HG02763 (cell line): ENCODE data around the gene TBX1.

Experiments used
- ATAC-seq: cut with Tn5 transposase; IDR thresholded peaks from one replicate; pipeline ENCODE4 v1.9.1; 2021; ENCODE audit warnings: mild to moderate bottlenecking, moderate library complexity; ENCODE audit not compliant: unreplicated experiment

TBX1 gene

DNA sequence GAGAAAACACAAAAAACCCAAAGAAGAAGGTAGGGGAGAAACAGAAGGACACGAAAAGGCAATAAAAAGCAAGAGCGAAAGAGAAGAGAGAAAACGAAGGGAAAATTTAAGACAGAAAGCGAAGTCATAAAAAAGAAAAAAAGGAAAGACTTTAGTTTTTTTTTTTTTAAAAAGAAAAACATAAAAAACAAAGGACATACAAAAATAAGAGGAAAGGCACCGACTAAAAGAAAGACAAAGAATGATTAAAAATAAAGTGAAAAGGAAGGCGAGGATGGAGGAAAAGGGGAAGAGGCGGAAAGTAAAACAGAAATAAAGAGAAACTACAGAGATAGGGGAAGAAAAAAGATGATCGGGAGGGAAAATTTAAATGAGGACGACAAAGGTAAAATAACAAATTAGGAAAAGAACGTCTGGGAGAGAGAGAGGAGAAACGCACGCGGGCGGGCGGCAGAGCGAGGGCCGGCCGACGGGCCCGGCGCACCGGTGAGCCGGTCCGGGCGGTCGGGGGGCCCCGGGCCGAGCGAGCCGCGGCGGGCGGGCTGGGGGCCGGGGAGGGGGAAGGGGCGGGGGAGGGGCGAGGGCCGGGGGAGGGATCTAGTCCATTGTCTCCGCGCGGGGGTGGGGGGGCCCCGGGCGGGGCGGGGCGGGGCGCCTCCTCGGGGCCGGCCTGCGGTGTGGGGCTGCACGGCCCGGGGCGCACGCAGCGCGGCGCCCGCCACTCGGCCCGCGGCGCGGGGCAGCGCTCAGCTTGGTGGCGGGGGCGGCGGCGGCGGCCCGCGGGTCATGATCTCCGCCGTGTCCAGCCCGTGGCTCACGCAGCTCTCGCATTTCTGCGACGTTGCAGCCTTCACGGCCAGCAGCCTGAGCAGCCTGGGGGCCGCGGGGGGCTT is at the start of gene TBX1:
TSS of gene TBX1 (plus strand) at position 721 of the 893 bp plus-strand sequence. CDS start at position 787, 66 bp downstream.
- ATAC-seq: no peak

DNA sequence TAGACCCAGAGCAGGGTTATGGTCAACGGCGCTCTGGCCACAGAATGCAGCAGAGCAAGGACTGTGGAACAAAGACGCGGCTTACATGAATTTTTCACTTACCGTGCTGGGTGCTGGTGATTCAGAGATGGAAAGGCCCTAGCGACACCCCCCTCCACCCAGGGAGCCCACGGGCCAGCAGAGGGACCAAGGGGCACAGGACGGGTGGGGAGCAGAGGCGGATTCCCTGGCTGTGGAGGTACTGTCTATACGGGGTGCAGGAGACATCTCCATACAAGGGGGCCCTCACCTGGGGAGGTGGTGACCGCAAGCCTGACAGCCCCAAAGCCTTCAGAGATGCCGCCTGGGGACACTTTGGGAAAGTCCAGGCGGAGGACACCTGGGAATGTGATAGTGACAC is 47.3 kb upstream of the TBX1 start:
- ATAC-seq: no peak

DNA sequence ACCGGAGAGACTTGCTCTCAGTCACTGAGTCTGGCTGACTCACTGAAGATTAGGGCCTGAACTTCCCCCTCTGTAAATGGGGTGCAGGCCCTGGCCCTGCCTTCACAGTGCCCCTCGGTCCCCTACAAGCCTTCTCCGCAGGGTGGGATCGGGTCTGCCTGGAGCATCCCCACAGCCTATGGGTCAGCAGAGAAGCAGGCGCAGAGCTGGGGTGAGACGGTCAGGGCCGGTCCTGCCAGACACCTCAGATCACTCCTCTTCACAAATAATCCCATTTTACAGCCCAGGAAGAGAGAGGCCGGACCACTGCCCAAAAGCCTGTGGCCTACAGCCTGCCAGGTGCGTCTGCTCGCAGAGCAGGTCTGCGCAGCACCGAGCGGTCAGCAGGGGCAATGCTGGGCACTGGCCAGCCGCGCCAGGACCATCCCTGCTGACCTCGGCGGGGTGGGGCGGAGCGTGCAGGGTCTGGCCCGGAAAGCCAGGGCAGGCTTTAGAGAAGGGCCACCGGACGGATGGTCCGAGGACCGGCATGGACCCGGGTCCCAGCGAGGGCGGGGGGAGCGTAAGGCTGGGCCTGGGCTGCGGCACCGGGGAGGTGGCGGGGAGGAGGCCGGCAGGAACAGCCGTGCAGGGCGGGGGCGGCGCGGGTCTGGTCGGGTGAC is 46.8 kb upstream of the TBX1 start:
- no peak for ATAC-seq

- ATAC-seq: no peak
Observed at GRCh38 chr22:19714312-19715187, 46.0 kb upstream of the TBX1 start, which contains the start of gene SEPTIN5. SEPTIN5 (plus strand) TSS chr22:19714503; CDS start chr22:19714589, 86 bp downstream.

GRCh38 chr22:19715188-19715930 is 45.2 kb upstream of the TBX1 start:
- ATAC-seq: no peak

DNA sequence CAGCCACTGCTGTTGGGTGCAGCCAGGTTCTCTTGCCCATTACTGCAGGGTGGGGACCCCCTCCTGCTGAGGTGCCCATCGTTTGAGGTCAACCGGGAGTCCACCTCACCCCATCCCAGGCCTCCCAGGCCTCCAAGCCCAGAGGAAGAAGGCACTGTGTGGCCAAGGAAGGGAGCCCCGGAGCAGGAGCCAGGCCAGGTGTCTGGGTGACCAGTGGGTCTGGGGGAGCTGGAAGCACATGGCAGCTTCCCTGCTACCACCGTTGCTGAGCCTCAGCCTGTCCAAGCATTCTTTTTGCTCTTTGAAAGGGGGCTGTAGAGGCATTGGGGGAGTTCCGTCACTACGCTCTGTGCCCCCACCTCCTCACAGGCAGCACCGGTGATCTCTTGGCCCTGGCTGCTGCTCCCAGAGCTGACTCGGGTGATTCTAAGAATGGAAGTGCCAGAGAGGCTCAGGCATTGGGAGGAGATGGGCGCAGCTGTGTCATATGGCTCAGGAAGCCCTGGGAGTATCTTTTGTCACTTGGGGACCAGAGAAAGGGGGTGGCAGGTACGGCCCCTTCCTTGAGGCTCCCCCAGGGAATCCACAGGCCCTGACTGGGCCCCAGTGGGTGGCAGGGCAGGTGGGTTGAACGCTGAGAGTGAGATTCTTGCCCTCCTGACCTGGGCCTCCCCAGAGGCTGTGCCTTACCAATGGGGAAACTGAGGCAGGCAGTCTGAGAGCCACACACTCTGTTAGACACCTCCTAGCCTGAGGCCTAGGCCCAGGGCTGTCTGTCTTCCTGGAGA is 44.3 kb upstream of the TBX1 start:
- no peak for ATAC-seq

DNA sequence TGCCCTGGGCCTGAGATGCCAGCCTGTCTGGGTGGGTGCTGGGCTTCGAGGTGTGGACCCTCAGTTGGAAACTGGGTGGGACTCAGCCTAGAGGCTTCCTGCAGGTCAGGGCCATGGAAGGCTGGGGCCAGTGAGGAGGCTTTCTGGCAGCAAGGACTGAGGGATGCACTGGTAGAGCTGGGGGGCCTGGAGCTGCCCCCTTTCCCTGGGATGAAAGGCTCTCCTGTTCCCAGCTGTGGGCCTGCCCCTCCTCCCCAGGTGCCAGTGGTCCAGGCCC is 43.8 kb upstream of the TBX1 start:
- ATAC-seq: no peak

- no peak for ATAC-seq
Observed at GRCh38 chr22:19717181-19717580, 43.4 kb upstream of the TBX1 start.

DNA sequence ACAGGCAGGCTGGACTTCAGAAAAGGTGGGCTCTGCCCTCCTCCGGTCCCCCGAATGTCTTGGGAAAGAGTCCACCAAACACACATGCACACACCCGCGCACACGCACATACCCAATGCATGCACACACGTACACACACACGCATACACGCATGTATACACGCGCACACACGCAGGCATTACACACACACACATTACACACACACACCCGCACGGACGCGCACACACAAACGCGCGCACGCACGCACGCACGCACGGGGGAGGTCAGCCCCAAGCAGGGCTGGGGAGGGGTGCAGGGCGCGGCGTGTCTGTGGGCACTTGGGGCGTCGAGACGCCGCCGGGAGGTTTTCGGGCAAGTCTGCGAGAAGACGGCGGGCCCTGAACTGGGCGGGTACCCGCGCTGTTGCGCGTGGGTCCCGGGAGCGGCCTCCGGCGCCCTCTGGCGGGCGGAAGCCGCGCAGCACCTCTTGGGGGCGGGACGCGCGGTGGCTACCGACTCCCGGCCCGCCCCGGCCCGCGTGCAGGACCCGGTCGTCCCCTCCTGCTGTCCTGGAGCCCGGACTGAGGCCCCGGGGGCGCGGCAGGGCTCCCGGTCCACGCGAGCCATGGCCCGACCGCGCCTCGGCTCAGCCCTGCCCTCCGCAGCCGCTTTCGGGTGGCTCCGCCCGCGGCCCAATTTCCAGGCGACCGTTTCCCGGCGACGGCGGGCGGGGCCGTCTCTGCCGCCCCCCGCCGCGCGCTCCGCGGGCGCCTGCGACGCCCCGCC is 42.7 kb upstream of the TBX1 start:
- no peak for ATAC-seq

GRCh38 chr22:19718456-19719049 is 42.0 kb upstream of the TBX1 start:
- no peak for ATAC-seq

GRCh38 chr22:19719050-19719482 is 41.5 kb upstream of the TBX1 start:
- ATAC-seq: no peak

DNA sequence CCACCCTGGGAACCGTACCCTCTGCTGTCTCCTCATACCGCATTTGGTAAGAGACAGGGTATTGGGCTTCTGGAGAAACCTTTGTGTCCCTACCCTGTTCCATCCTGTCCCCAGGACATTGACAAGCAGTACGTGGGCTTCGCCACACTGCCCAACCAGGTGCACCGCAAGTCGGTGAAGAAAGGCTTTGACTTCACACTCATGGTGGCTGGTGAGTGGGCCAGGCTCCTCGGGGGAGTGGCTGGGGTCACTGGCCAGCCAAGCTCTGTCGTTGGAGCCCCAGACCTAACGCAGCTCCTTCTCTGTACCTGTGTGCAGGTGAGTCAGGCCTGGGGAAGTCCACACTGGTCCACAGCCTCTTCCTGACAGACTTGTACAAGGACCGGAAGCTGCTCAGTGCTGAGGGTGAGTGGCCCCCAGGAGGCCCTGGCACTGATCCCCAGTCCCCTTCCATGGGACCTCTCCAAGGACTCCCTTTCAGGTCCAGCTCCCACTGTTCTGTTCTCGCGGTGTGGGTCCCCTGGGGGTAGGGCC is 41.0 kb upstream of the TBX1 start:
- ATAC-seq: no peak

- ATAC-seq: no peak
Observed at GRCh38 chr22:19720150-19720827, 40.3 kb upstream of the TBX1 start.

- no peak for ATAC-seq
Observed at GRCh38 chr22:19720999-19721329, 39.6 kb upstream of the TBX1 start.

DNA sequence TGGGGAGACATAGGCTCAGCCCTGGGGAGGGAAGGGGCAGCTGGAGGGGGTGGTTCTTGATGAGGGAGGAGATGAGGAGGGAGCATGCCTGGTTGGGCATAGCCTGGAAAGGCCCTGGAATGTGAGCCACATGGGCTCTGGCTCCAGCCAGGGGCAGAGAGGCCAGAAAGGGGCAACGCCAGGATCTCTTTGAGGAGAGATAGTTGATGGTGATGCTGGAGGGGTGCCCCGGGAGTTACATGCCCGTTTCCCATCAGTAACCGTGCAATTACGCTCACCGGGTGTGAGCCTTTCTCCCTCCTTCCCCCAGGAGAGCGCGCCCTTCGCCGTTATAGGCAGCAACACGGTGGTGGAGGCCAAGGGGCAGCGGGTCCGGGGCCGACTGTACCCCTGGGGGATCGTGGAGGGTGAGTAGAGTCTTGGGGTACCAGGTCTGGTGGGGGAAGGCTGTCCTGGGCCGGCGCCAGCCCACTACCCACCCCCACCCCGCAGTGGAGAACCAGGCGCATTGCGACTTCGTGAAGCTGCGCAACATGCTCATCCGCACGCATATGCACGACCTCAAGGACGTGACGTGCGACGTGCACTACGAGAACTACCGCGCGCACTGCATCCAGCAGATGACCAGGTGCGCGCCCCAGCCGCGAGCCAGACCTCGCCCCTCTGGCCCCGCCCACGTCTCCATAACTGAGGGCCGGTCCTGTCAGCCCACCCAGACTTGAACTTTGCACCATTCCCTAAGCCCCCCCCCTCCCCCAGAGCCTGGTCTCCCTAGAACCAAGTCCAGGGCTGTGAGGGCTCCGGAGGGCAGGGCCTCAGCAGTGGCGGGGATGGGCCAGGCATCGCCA is 39.0 kb upstream of the TBX1 start:
- no peak for ATAC-seq

DNA sequence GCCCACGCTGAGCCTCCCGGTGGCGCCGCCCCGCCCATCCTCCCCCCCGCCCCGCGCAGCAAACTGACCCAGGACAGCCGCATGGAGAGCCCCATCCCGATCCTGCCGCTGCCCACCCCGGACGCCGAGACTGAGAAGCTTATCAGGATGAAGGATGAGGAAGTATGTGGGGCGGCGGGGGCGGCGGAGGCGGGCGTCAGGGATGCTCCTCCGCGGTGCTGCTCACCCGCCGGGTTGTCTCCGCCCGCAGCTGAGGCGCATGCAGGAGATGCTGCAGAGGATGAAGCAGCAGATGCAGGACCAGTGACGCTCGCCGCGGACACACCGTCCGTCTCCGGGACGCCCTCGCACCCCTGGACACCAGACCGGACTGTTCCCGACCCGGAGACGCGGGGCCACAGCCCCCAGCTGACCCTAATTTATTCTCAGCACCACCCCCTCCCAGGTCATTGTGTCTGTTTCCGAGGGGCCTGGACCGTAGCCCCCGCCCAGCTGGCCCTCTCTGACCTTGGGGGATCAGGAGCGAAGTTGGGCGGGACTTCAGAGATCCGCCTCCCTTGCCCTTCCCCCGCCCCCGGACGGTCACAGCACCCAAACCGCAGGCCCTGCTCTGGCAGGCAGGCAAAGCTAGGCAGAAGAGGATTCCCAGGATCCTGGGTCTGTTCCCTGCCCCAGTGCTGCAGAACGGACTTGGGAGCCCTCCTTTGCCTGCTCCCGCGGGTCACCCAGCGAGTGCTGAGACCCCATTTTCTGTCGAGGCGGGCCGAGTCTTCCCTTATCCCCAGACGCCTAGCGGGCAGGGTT is 38.2 kb upstream of the TBX1 start:
- ATAC-seq: no peak

DNA sequence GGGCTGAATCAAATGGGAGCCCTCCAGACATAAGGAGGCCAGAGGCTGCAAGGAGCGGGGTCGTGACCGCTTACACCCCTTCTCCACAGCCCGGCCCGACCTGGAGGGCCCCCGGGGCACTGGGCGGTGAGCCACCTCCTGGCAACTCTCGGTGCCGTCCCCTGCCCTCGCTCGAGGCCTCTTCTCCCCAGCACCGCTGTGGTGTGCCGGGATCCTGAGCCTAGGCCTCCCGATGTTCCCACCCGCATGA is 37.7 kb upstream of the TBX1 start:
- ATAC-seq: no peak
